Measurements from ENCODE around the gene ASAP3.
"Not testable (repeated sequence)": the region's sequence is repeated elsewhere in the genome, so short reads cannot be mapped to it uniquely, and the experiment has no call there.

ASAP3 gene

GRCh38 chr1:23514111-23514679 lies 30.2 kb upstream of the ASAP3 start:
- no peak for DNase-seq (ENCODE audit: low read depth)

DNA sequence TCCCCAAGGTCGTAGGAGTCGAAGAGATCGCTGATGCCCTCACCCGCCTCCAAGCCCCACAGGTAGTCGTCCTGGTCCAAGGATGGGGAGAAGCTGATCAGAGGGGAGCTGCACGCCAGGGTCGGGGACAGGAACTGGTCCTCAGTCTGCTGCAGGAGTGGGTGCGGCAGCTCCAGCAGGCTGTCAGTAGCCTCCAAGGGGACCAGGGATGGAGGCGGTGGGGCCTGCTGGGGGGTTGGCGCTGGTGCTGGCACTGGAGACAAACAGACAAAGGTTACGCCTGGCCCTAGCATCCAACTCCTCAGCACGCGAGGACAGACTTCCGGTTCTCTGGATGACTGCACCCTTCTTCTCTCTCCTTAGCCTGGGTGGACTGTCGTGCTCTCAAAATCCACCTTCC lies 25.9 kb upstream of the ASAP3 start:
- no peak for DNase-seq (ENCODE audit: low read depth)

DNA sequence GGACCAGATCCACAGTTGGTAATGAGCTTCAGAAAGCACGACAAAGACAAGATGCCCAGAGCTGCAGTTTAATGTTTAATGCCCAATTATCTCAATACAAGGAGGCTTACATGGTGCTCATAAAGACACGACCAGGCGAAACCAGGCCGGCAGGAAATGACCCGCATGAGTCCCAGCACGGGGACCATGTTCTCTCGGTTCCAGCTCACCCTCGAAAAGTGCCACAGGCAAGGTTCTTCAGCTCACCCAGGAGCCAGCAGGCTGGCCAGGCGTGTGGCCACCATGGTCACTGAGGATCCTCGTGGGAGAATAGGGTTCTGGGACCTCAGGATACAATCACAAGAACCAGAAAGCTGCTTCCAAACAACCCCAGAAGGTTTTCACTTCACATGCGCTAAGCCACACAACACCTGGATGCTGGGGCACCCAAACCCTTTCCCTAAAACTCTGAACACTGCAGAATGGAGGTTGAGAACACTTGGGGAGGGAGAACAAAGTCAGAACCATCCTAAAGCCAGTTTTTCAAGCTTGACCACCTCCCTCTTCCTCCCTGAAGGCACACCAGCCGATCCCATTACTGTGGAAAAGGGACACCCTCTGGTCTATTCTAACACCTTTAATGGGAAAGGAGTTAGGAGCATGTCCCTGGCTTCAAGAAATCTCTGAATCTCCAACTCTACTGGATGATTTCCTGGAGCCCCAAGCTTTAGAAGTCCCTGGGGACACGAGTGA lies 22.6 kb upstream of the ASAP3 start:
- DNase-seq (ENCODE audit: low read depth) = no peak

DNA sequence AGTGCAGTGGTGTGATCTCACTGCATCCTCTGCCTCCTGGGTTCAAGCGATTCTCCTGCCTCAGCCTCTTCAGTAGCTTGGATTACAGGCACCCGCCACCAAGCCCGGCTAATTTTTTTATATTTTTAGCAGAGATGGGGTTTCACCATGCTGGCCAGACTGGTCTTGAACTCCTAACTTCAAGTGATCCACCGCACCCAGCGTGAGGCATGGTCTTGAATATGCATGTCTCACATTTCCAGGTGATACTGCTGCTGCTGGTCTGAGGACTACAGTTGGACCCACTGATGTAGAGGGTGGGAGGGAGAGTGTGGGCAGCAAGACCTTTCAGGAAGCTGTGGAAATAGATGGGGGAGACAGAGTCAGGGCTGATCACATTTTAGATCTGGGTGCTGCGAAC lies 21.9 kb upstream of the ASAP3 start:
- DNase-seq (ENCODE audit: low read depth) = no peak

- DNase-seq (ENCODE audit: low read depth) = not testable (repeated sequence)
These were observed 20.2 kb upstream of the ASAP3 start for GRCh38 chr1:23504156-23504555.

- no peak for DNase-seq (ENCODE audit: low read depth)
These were observed 19.0 kb upstream of the ASAP3 start for GRCh38 chr1:23502951-23503350.

DNA sequence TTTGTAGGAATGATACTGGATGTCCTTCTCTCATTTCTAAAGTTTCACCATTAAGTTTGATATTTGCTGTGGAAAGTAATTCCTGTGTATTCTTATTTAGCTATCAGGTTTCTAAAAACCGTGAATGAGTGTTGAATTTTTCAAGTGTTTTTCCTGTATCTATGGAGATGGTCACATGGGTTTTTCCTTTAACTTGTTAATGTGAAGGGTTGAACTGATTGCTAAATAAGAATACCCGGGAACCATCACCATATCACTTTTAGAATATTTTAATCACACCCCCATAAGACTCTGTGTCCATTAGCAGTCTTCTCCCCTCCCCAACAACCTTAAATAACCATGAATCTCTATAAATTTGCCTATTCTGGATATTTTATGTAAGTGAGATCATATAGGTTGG lies 16.5 kb upstream of the ASAP3 start:
- DNase-seq (ENCODE audit: low read depth) = no peak

- no peak for DNase-seq (ENCODE audit: low read depth)
These were observed 13.9 kb upstream of the ASAP3 start for GRCh38 chr1:23497777-23498439.

DNA sequence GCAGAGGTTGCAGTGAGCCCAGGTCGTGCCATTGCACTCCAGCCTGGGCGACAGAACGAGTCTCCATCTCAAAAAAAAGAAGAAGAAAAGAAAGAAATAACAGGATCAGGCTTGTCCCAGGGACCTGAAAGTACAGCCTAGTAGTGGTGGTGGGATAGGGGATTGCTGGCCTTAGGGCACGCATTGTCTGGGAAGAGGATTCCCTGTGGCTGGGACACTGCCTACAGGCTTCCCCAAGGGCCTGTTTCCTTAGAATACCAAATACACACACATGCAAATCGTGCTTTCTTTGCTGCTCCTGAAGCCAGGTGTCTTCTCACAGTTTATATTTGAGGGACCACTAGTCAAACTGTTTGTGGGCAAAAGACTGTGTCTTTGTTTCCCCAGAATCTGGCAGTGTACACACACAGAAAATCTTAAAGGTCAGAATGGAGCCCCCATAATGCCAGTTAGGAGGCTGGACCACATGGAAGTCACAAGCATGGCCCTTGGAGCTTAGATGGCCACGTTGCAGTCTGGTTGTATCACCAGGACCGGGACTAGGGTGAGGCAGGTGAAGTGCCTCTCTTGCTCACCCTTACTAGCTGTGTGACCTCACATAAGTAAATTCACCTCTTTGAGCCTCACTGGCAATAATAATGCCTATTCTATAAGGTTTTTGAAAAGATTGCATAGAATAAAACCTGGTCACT lies 12.7 kb upstream of the ASAP3 start:
- no peak for DNase-seq (ENCODE audit: low read depth)

DNA sequence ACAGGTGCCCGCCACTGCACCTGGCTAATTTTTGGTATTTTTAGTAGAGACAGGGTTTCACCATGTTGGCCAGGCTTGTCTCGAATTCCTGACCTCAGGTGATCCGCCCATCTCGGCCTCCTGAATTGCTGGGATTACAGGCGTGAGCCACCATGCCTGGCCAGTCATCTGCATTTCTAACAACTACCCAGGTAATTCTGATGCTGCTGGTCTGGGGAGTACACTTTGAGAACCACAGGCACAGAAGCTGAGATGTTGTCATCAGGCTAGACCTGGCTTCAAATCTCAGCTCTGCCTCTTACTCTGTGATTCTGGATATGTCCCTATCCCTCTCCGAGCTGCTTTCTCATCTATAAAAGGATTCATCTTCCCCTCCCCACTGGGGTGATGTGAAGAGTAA lies 10.9 kb upstream of the ASAP3 start:
- DNase-seq (ENCODE audit: low read depth) = not testable (repeated sequence)

- DNase-seq (ENCODE audit: low read depth) = not testable (repeated sequence)
These were observed 8.8 kb upstream of the ASAP3 start for GRCh38 chr1:23492776-23493175.

GRCh38 chr1:23492132-23492720 lies 8.2 kb upstream of the ASAP3 start:
- no peak for DNase-seq (ENCODE audit: low read depth)

- DNase-seq (ENCODE audit: low read depth) = no peak
These were observed 5.9 kb upstream of the ASAP3 start for GRCh38 chr1:23489842-23490241.

DNA sequence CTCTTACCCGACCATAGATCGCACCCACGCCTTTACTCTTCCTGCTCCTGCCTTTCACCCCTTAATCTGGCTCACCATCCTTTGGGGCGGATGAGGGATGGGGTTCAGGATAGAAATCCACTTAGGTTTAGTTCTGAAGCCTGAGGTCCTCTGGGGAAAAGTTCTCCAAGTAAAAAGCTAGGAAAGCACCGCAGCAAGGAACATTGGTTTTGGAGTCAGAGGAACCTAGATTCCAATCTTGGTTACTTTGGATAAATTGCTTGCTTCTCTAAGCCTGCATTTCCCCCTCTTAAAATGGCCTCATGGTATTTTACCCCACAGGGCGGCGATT lies 988 bp upstream of the ASAP3 start:
- no peak for DNase-seq (ENCODE audit: low read depth)

DNA sequence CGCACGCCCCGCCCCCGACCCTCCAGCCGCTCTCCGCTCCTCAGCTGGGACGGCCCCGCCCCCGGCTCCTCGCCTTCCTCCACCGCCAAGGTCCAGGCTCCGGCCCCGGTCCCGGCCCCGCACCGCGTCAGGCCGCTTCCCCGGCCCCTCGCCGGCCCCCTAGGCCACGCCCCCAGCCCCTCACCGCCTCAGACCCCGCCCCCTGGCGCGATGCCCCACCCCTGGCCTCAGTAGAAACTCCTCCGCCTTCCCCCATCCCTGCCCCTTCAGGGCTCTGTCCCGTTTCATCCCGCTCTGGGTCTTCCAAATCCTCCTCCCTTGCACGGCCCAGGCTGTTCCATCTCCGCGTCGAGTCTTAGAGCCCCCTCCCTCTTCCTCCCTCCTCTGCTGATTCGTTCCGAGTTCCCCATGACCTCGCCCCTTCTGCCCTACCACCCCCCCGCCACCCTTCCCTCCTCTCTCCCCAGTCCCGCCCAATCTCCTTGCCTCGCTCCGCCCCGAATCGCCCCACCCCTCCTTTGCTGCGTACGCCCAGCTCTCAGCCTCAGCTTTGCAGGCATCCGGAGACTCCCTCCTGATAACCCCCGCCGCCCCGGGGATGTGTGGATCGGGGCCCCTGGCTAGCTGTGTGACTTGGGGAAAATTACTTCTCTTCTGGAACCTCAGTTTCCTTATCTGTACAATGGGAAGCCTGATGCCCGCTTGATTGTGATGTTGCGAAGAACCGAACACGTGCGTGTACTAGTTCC lies 448 bp upstream of the ASAP3 start:
- DNase-seq (ENCODE audit: low read depth) = peak; percentile 92

- DNase-seq (ENCODE audit: low read depth) = no peak
These were observed 2.1 kb downstream of the ASAP3 start for GRCh38 chr1:23481904-23482303.

DNA sequence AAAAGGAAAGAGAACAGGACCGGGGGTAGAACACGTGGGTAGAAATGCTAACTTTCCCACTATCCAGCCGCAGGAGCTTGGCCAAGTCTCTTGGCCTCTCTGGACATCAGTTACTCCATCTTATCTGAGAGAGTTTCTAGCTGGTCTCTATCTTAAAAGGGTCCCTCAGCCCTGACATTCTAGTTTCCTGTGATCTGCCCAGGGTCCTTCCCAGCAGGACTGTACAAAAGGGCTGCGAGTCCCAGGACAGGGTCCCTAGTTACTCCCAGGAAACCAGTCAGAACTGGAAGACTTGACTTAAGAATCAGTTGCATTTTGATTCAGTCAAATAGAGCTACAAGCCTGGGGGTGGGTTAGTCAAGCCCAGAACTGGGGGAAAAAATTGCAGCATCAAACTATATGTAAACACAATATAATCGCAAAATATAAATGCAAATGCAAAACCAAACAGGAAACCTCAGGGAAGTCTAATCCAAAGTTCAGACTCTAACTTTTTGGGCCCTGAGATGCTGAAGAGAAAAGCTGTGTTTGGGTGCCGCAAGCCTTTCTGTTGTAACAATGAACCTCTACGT lies 2.9 kb downstream of the ASAP3 start:
- no peak for DNase-seq (ENCODE audit: low read depth)

- DNase-seq (ENCODE audit: low read depth) = no peak
These were observed 3.6 kb downstream of the ASAP3 start for GRCh38 chr1:23480187-23481025.

DNA sequence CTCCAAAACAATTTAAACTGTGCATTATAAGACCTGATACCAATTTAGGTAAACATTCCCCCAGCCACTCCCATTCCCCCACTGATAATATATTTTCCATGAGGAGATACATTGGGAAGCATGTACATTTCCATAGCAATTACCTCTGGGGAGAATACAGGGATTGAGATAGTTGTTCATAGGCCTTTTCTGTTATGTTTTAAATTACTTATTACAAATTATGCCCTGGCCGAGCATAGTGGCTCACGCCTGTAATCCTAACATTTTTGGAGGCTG lies 4.4 kb downstream of the ASAP3 start:
- DNase-seq (ENCODE audit: low read depth) = no peak

- DNase-seq (ENCODE audit: low read depth) = peak; percentile 91
These were observed 4.9 kb downstream of the ASAP3 start for GRCh38 chr1:23478896-23479665.
